GM21825 (cell line): ENCODE measurements around the gene CISTR.
"Not testable (repeated sequence)": the region's sequence is repeated elsewhere in the genome, so short reads cannot be mapped to it uniquely, and the experiment has no call there.

Experiments
- ATAC-seq: cut with Tn5 transposase; IDR thresholded peaks from one replicate; pipeline ENCODE4 v1.9.1; 2021; ENCODE audit warnings: mild to moderate bottlenecking, moderate library complexity; ENCODE audit not compliant: unreplicated experiment

CISTR gene

GRCh38 chr12:53764615-53765014 lies 12.8 kb upstream of the CISTR start:
- ATAC-seq: no peak

GRCh38 chr12:53762793-53763192 lies 11.0 kb upstream of the CISTR start:
- not testable (repeated sequence) for ATAC-seq

- ATAC-seq: no peak
These were observed 9.5 kb upstream of the CISTR start for GRCh38 chr12:53761306-53761705.

GRCh38 chr12:53759261-53759660 lies 7.5 kb upstream of the CISTR start:
- ATAC-seq: no peak

GRCh38 chr12:53758730-53759103 lies 6.9 kb upstream of the CISTR start:
- ATAC-seq: no peak

GRCh38 chr12:53758081-53758729 lies 6.4 kb upstream of the CISTR start:
- no peak for ATAC-seq

- ATAC-seq: peak; percentile 58
These were observed 5.5 kb upstream of the CISTR start for GRCh38 chr12:53757101-53757770.

GRCh38 chr12:53756300-53757100 lies 4.7 kb upstream of the CISTR start:
- ATAC-seq: no peak

- no peak for ATAC-seq
These were observed 4.1 kb upstream of the CISTR start for GRCh38 chr12:53755893-53756292.

- no peak for ATAC-seq
These were observed 3.7 kb upstream of the CISTR start for GRCh38 chr12:53755451-53755891.

GRCh38 chr12:53754633-53755264 lies 3.0 kb upstream of the CISTR start:
- no peak for ATAC-seq

- no peak for ATAC-seq
These were observed 2.4 kb upstream of the CISTR start for GRCh38 chr12:53754188-53754585.

- no peak for ATAC-seq
These were observed 842 bp upstream of the CISTR start for GRCh38 chr12:53752621-53753020.

- no peak for ATAC-seq
These were observed 418 bp upstream of the CISTR start for GRCh38 chr12:53752192-53752601.

- ATAC-seq: peak; percentile 23
These were observed 905 bp downstream of the CISTR start for GRCh38 chr12:53750812-53751335.

- no peak for ATAC-seq
These were observed 1.6 kb downstream of the CISTR start for GRCh38 chr12:53749986-53750811.

GRCh38 chr12:53748072-53748840 lies 3.5 kb downstream of the CISTR start:
- ATAC-seq: no peak

GRCh38 chr12:53747095-53747494 lies 4.7 kb downstream of the CISTR start:
- ATAC-seq: no peak

- ATAC-seq: no peak
These were observed 5.1 kb downstream of the CISTR start for GRCh38 chr12:53746592-53747092.
